Fibroblast of lung (primary cell): ENCODE results near the gene ANO3.

Experiments
- EZH2 ChIP-seq: IDR thresholded peaks from 2 replicates; pipeline ENCODE4 v1.5.1; 2012; ENCODE audit warnings: low read length, control low read depth, mild to moderate bottlenecking; ENCODE audit errors: missing control alignments
- TF ChIP-seq, protein P1 (sequence below), 2 donors: IDR thresholded peaks in 1 of 2; conservative IDR thresholded peaks in 1 of 2; 1 replicate in 1 of 2; 2 replicates in 1 of 2; pipeline ENCODE4 v1.5.1; 2011 to 2012; ENCODE audit warnings: low read length in 2 of 2, control low read depth in 1 of 2, inconsistent platforms in 1 of 2, low read depth in 1 of 2, mild to moderate bottlenecking in 1 of 2

DNA sequence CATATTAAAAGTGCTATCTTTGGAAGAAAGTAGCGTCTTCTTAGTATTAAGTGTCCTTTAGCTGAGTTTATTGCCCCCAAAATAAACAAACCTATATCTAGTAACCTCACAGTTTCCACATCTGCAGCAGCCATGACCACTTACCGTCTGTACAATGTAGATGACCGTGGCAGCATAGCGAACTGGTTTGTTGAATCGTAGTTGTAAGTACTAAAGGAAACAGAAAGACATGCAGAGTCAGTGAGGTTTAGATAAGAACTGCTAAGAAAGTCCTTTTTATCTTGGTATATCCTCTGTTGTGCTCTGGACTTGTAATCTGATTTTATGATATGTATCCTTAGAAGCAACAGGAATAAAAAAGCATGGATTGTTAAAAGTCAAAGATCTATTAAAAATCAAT lies 380.6 kb downstream of the ANO3 start:
- TF ChIP-seq, protein P1, sequence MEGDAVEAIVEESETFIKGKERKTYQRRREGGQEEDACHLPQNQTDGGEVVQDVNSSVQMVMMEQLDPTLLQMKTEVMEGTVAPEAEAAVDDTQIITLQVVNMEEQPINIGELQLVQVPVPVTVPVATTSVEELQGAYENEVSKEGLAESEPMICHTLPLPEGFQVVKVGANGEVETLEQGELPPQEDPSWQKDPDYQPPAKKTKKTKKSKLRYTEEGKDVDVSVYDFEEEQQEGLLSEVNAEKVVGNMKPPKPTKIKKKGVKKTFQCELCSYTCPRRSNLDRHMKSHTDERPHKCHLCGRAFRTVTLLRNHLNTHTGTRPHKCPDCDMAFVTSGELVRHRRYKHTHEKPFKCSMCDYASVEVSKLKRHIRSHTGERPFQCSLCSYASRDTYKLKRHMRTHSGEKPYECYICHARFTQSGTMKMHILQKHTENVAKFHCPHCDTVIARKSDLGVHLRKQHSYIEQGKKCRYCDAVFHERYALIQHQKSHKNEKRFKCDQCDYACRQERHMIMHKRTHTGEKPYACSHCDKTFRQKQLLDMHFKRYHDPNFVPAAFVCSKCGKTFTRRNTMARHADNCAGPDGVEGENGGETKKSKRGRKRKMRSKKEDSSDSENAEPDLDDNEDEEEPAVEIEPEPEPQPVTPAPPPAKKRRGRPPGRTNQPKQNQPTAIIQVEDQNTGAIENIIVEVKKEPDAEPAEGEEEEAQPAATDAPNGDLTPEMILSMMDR (conservative IDR thresholded peaks at IDR 0.05 in 1 of 2, IDR thresholded peaks at IDR 0.05 in 1 of 2; ENCODE audit: low read depth in 1 of 2, low read length in 2 of 2): no peak
- TF ChIP-seq EZH2: no peak
